Panc1 (cell line): ENCODE measurements around the gene SAMD14.

Source experiments
- POLR2AphosphoS5 ChIP-seq: IDR thresholded peaks from 2 replicates; pipeline ENCODE4 v1.6.1; 2012; ENCODE audit warnings: mild to moderate bottlenecking, low read depth, low read length, moderate library complexity
- TF ChIP-seq, protein P1 (sequence below): fragments of 450-650 bp; IDR thresholded peaks from 2 replicates; pipeline ENCODE4 v1.5.1; 2017; ENCODE audit warnings: mild to moderate bottlenecking
- TF ChIP-seq, protein P2 (sequence below), 2 experiments: IDR thresholded peaks; 2 replicates each; pipeline ENCODE4 v1.6.1; 2011 to 2012; ENCODE audit warnings: low read depth in 2 of 2, control low read depth in 1 of 2, low read length in 1 of 2, mild to moderate bottlenecking in 1 of 2, moderate library complexity in 1 of 2; ENCODE audit not compliant: insufficient read depth in 1 of 2

DNA sequence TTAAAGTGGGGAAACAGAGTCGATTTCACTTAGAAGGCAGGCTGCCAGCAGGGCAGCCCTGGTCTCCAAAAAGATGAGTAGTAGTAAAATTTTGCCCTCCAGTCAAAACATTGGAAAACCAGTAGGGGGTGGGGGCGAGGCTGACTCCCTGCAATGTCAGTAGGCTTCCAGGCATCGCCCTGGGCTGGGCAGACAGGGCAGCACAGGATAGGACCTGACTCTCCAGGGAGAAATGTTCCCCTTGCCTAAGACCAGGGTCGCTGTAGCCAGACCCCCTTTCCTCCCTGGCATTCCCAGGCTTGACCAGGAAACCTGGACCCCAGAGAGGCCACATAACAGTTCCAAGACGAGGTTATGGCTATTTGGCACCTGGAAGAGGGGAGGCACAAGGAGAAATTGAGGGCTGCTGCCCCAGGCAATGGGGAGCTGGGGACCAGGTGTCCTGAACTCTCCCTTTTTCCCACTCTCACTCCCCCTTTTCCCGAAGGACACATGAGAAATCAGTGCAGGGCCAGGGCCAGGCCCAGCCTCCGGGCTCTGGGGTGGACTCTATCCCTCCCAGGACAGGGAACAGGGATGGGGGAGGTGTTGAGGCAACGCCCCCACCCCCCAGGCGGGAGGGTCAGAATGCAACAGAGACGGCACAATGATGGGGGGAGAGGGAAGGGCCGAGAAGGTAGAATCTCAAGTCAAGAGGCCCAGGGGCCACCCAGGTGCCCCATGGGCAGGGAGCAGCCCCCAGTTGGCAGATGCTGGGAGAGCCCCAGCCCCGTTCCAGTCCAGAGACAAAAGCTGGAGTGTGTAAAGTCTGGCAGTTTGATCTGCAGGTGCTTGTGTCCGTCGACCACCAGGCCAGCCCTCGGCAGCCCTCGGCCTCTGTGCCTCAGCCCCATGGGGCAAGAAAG is 4.5 kb upstream of the SAMD14 start:
- TF ChIP-seq POLR2AphosphoS5 = no peak
- TF ChIP-seq, protein P1, sequence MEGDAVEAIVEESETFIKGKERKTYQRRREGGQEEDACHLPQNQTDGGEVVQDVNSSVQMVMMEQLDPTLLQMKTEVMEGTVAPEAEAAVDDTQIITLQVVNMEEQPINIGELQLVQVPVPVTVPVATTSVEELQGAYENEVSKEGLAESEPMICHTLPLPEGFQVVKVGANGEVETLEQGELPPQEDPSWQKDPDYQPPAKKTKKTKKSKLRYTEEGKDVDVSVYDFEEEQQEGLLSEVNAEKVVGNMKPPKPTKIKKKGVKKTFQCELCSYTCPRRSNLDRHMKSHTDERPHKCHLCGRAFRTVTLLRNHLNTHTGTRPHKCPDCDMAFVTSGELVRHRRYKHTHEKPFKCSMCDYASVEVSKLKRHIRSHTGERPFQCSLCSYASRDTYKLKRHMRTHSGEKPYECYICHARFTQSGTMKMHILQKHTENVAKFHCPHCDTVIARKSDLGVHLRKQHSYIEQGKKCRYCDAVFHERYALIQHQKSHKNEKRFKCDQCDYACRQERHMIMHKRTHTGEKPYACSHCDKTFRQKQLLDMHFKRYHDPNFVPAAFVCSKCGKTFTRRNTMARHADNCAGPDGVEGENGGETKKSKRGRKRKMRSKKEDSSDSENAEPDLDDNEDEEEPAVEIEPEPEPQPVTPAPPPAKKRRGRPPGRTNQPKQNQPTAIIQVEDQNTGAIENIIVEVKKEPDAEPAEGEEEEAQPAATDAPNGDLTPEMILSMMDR = no peak
- TF ChIP-seq, protein P2, sequence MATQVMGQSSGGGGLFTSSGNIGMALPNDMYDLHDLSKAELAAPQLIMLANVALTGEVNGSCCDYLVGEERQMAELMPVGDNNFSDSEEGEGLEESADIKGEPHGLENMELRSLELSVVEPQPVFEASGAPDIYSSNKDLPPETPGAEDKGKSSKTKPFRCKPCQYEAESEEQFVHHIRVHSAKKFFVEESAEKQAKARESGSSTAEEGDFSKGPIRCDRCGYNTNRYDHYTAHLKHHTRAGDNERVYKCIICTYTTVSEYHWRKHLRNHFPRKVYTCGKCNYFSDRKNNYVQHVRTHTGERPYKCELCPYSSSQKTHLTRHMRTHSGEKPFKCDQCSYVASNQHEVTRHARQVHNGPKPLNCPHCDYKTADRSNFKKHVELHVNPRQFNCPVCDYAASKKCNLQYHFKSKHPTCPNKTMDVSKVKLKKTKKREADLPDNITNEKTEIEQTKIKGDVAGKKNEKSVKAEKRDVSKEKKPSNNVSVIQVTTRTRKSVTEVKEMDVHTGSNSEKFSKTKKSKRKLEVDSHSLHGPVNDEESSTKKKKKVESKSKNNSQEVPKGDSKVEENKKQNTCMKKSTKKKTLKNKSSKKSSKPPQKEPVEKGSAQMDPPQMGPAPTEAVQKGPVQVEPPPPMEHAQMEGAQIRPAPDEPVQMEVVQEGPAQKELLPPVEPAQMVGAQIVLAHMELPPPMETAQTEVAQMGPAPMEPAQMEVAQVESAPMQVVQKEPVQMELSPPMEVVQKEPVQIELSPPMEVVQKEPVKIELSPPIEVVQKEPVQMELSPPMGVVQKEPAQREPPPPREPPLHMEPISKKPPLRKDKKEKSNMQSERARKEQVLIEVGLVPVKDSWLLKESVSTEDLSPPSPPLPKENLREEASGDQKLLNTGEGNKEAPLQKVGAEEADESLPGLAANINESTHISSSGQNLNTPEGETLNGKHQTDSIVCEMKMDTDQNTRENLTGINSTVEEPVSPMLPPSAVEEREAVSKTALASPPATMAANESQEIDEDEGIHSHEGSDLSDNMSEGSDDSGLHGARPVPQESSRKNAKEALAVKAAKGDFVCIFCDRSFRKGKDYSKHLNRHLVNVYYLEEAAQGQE (IDR thresholded peaks at IDR 0.05; ENCODE audit: insufficient read depth in 1 of 2, low read depth in 2 of 2, low read length in 1 of 2) = no peak
